B cell (primary cell): ENCODE results near the gene DAB2IP. TPM values are rescaled to one million over a fixed set of nuclear protein-coding genes. Genes with fewer than 3 reads are reported as not detected.

Experiments used
- ATAC-seq: fragments of 200-7000 bp; cut with Tn5 transposase; one replicate; pipeline ENCODE4 v1.10.0; 2021; ENCODE audit warnings: low read depth, mild to moderate bottlenecking, moderate number of reproducible peaks, moderate library complexity
- CTCF ChIA-PET: fragments of 350-600 bp; sonication (Branson Sonifier 250); formaldehyde crosslinking; loops from one replicate; lab custom pipeline; 2021; ENCODE audit warnings: antibody characterized with exemption, inconsistent platforms; lab: Charles Lee
- POLR2A ChIA-PET: fragments of 350-600 bp; sonication (Branson Sonifier 250); formaldehyde crosslinking; loops from one replicate; lab custom pipeline; 2021; ENCODE audit warnings: antibody characterized with exemption; lab: Charles Lee
- DNase-seq: peaks from one replicate; pipeline ENCODE4 v3.0.0; 2013
- H2AFZ ChIP-seq: 2 replicates; pipeline ENCODE4 v1.6.1; 2012; ENCODE audit warnings: mild to moderate bottlenecking, low read depth, low read length; ENCODE audit not compliant: insufficient read depth, poor library complexity, severe bottlenecking
- H3K27ac ChIP-seq, 2 donors: 1 replicate in 1 of 2; 2 replicates in 1 of 2; pipeline ENCODE4 v1.5.1; 2012 to 2013; ENCODE audit warnings: low read length in 2 of 2, mild to moderate bottlenecking in 2 of 2, moderate library complexity in 1 of 2
- H3K27me3 ChIP-seq, 4 experiments: fragments of 200-600 bp in 1 of 4; sonication (generic) in 1 of 4; replicated peaks in 1 of 4; 1 replicate in 2 of 4; 2 replicates in 2 of 4; pipeline versions ENCODE4 v1.6.1 to v1.7.0; 2013 to 2016; ENCODE audit warnings: low read length in 3 of 4, mild to moderate bottlenecking in 2 of 4, mixed read lengths in 1 of 4, moderate library complexity in 1 of 4; ENCODE audit not compliant: insufficient read depth in 4 of 4, control insufficient read depth in 3 of 4; ENCODE audit errors: control extremely low read depth in 1 of 4
- H3K36me3 ChIP-seq, 2 experiments: replicated peaks in 1 of 2; 1 replicate in 1 of 2; 2 replicates in 1 of 2; pipeline versions ENCODE4 v1.6.1 to v1.7.1; 2013; ENCODE audit warnings: low read length in 1 of 2; ENCODE audit not compliant: insufficient read depth in 2 of 2, control insufficient read depth in 1 of 2; ENCODE audit errors: control extremely low read depth in 1 of 2, extremely low read depth in 1 of 2
- H3K4me1 ChIP-seq, 2 donors: fragments of 200-600 bp in 1 of 2; sonication (generic) in 1 of 2; 1 replicate in 1 of 2; 2 replicates in 1 of 2; pipeline versions ENCODE4 v1.5.1 to v1.6.1; 2013 to 2017; ENCODE audit warnings: low read length in 2 of 2; ENCODE audit not compliant: control insufficient read depth in 2 of 2, insufficient read depth in 2 of 2
- H3K4me2 ChIP-seq: replicated peaks from 2 replicates; pipeline ENCODE3; 2012; ENCODE audit warnings: mild to moderate bottlenecking, low read depth, low read length; ENCODE audit not compliant: poor library complexity, severe bottlenecking
- H3K4me3 ChIP-seq, 5 experiments: fragments of 200-600 bp in 1 of 5; sonication (generic) in 1 of 5; 1 replicate in 3 of 5; 2 replicates in 2 of 5; pipeline versions ENCODE4 v1.5.1 to v1.7.0; 2011 to 2016; ENCODE audit warnings: low read length in 4 of 5, mild to moderate bottlenecking in 4 of 5, low read depth in 2 of 5, control low read depth in 1 of 5, moderate library complexity in 1 of 5; ENCODE audit not compliant: insufficient read depth in 1 of 5; ENCODE audit errors: control extremely low read depth in 1 of 5, extremely low read depth in 1 of 5
- H3K79me2 ChIP-seq: fragments of 200-600 bp; sonication (generic); one replicate; pipeline ENCODE4 v1.6.0; 2016; ENCODE audit warnings: low read length; ENCODE audit not compliant: control insufficient read depth, insufficient read depth
- H3K9ac ChIP-seq: fragments of 200-600 bp; sonication (generic); 2 replicates; pipeline ENCODE4 v1.6.1; 2017; ENCODE audit warnings: mild to moderate bottlenecking, low read length, moderate library complexity
- H3K9me3 ChIP-seq, 3 donors: one replicate each; pipeline versions ENCODE4 v1.6.1 to v1.7.1; 2013; ENCODE audit warnings: low read length in 2 of 3; ENCODE audit not compliant: control insufficient read depth in 2 of 3, insufficient read depth in 1 of 3; ENCODE audit errors: control extremely low read depth in 1 of 3
- H4K20me1 ChIP-seq: 2 replicates; pipeline ENCODE4 v1.6.0; 2012; ENCODE audit warnings: mild to moderate bottlenecking, low read length; ENCODE audit not compliant: insufficient read depth, control insufficient read depth, poor library complexity, severe bottlenecking
- H3K27ac Mint-ChIP-seq: one replicate; pipeline ENCODE4 v1.8.0; 2021; ENCODE audit warnings: mixed read lengths
- H3K27me3 Mint-ChIP-seq: one replicate; pipeline ENCODE4 v1.8.0; 2021; ENCODE audit warnings: mixed read lengths
- H3K4me1 Mint-ChIP-seq: one replicate; pipeline ENCODE4 v1.8.0; 2021; ENCODE audit warnings: mixed read lengths
- H3K4me3 Mint-ChIP-seq: one replicate; pipeline ENCODE4 v1.8.0; 2021; ENCODE audit warnings: mixed read lengths
- H3K9me3 Mint-ChIP-seq: one replicate; pipeline ENCODE4 v1.8.0; 2022; ENCODE audit warnings: mixed read lengths; ENCODE audit not compliant: insufficient read depth
- EZH2 ChIP-seq: IDR thresholded peaks from 2 replicates; pipeline ENCODE4 v1.6.1; 2012; ENCODE audit warnings: borderline replicate concordance, low read depth, mild to moderate bottlenecking, moderate library complexity, low read length; ENCODE audit not compliant: insufficient read depth, poor library complexity, severe bottlenecking
- WGBS: methylation state at CpG from one replicate; pipeline ENCODE4 v1.1.5; 2013; ENCODE audit warnings: missing lambda C conversion rate; ENCODE audit not compliant: insufficient coverage; 5-methylcytosine and 5-hydroxymethylcytosine counted together
- intact Hi-C: fragments of 100-400 bp; cut with micrococcal nuclease; formaldehyde crosslinking; loops from one replicate; pipeline ENCODE4 v1.10.0; 2022
- polyA plus RNA-seq: library from polyadenylated mRNA; depleted of rRNA; stranded (reverse); fragments of >200 nt; gene quantifications from 2 replicates; pipeline ENCODE4 v1.2.3, GENCODE V29; 2012
- total RNA-seq, 2 donors: library from RNA; stranded (reverse); fragments of 120-200 nt in 1 of 2; gene quantifications; 1 replicate in 1 of 2; 2 replicates in 1 of 2; pipeline versions ENCODE4 v1.2.3 to v1.2.4, GENCODE V29; 2013 to 2022
- TF ChIP-seq, protein P1 (sequence below): fragments of 200-600 bp; IDR thresholded peaks from one replicate; pipeline ENCODE4 v1.8.0; 2022; ENCODE audit warnings: antibody characterized with exemption, mild to moderate bottlenecking

DAB2IP gene
- total and polyA plus RNA-seq, 2 donors (not counting 1 experiment from before 2014, with no cell fraction given): 1.1 to 3.9 TPM

DNA sequence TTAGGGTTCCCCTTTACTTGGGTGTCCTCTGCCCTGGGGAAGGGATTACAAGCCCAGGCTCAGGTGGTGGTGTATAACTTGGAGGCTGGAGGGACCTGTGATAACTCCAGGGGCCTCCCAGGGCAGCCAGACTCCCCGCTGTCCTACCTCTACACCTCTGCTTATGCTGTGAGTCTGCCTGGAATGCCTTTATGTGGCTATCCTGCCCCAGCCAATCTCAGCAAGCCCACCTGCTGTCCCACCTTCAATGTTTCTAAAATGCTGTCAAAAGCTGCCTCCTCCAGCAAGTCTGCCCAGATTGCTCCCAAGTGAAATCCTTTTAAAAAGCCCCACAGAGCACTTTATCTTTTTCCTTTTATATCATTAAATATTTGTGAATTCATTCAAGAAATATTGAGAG lies 39.3 kb downstream of the DAB2IP start:
- H2AFZ ChIP-seq: no peak overlapping the region
- TF ChIP-seq, protein P1, sequence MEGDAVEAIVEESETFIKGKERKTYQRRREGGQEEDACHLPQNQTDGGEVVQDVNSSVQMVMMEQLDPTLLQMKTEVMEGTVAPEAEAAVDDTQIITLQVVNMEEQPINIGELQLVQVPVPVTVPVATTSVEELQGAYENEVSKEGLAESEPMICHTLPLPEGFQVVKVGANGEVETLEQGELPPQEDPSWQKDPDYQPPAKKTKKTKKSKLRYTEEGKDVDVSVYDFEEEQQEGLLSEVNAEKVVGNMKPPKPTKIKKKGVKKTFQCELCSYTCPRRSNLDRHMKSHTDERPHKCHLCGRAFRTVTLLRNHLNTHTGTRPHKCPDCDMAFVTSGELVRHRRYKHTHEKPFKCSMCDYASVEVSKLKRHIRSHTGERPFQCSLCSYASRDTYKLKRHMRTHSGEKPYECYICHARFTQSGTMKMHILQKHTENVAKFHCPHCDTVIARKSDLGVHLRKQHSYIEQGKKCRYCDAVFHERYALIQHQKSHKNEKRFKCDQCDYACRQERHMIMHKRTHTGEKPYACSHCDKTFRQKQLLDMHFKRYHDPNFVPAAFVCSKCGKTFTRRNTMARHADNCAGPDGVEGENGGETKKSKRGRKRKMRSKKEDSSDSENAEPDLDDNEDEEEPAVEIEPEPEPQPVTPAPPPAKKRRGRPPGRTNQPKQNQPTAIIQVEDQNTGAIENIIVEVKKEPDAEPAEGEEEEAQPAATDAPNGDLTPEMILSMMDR: no peak
- TF ChIP-seq EZH2: no peak
- H3K79me2 ChIP-seq: no peaks in the 10 kb centered on the region
- H3K9ac ChIP-seq: no peak overlapping the region
- H4K20me1 ChIP-seq: no peaks in the 10 kb centered on the region
- no peak overlapping the region for H3K4me2 ChIP-seq
- no peaks in the 10 kb centered on the region for H3K9me3 ChIP-seq
- intact Hi-C loops: no loop called here
- no peak overlapping the region for H3K4me3 Mint-ChIP-seq
- no peak for DNase-seq
- no peaks in the 10 kb centered on the region for H3K36me3 ChIP-seq
- ChIA-PET POLR2A (no interaction called here), CTCF (interaction anchor here (1.3 kb wide), 1 partner anchor 19 kb away, joined by 3 read pairs; no protein-coding TSS in a partner anchor)
- 86% methylated on average over 1 of the region's 1 CpG for WGBS
- H3K27me3 Mint-ChIP-seq: peaks cover 6% of the 10 kb centered on the region
- H3K27ac Mint-ChIP-seq: no peak overlapping the region
- peaks cover 2% of the 10 kb centered on the region for H3K4me1 Mint-ChIP-seq
- H3K27ac ChIP-seq: no peak overlapping the region
- no peaks in the 10 kb centered on the region for H3K4me1 ChIP-seq
- H3K27me3 ChIP-seq: peaks cover 0 to 3% (median 0%) of the 10 kb centered on the region in 4 experiments
- H3K4me3 ChIP-seq: no peak overlapping the region
- H3K9me3 Mint-ChIP-seq: no peaks in the 10 kb centered on the region
- no peak for ATAC-seq

DNA sequence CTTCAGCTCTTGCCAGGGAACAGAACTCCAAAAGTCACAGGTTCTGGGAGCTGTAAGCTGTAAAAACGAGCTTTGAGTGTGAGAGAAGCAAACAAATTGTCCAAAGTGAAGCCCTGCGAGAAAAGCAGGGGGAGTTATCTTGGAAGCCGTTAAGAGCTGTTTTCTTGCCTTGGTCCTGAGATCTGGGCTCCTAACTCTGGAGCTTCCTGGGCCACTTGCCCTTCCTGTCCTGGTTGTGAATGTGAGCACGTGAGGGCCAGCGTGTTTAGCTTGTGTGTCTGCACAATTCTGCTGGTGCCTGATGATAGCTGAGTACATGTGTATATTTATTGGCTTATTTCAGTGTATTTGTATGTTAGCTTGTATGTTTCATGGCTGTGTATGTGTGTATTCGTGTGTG lies 40.5 kb downstream of the DAB2IP start:
- Histone ChIP-seq H3K4me1 (peaks cover 0 to 3% of the 10 kb centered on the region in 2 donors), H3K4me3 (no peak overlapping the region), H3K4me2 (no peak overlapping the region), H4K20me1 (no peaks in the 10 kb centered on the region), H3K36me3 (no peaks in the 10 kb centered on the region), H3K79me2 (no peaks in the 10 kb centered on the region), H3K27me3 (peaks cover 0 to 3% (median 0%) of the 10 kb centered on the region in 4 experiments), H3K9me3 (no peaks in the 10 kb centered on the region), H3K27ac (no peak overlapping the region), H2AFZ (no peak overlapping the region), H3K9ac (no peak overlapping the region)
- Mint-ChIP-seq H3K9me3 (no peaks in the 10 kb centered on the region), H3K4me3 (no peak overlapping the region), H3K4me1 (peaks cover 4% of the 10 kb centered on the region), H3K27ac (no peak overlapping the region), H3K27me3 (peaks cover 8% of the 10 kb centered on the region)
- ATAC-seq (no peak), DNase-seq (no peak)
- ChIA-PET POLR2A (no interaction called here), CTCF (interaction anchor here (1.3 to 1.4 kb wide), 2 partner anchors 8 to 17 kb away, joined by 3 to 4 read pairs; no protein-coding TSS in a partner anchor)
- 90% methylated on average over 6 of the region's 6 CpGs for WGBS
- TF ChIP-seq, protein P1: no peak
- intact Hi-C loops: no loop called here
